Peyer's patch (tissue), 4 donors: ENCODE measurements around the gene EPS15.

Source experiments
- POLR2A ChIP-seq, 2 donors: fragments of 450-650 bp; IDR thresholded peaks; one replicate each; pipeline ENCODE4 v1.5.1; 2017; ENCODE audit warnings: antibody characterized with exemption in 2 of 2, mild to moderate bottlenecking in 2 of 2, moderate library complexity in 2 of 2
- TF ChIP-seq, protein P1 (sequence below), 6 experiments: fragments of 450-650 bp in 4 of 6; fragments of 200-600 bp in 2 of 6; sonication (generic) in 1 of 6; IDR thresholded peaks; one replicate each; pipeline ENCODE4 v1.5.1; 2017 to 2019; ENCODE audit warnings: antibody characterized with exemption in 6 of 6, mild to moderate bottlenecking in 3 of 6, moderate library complexity in 1 of 6

DNA sequence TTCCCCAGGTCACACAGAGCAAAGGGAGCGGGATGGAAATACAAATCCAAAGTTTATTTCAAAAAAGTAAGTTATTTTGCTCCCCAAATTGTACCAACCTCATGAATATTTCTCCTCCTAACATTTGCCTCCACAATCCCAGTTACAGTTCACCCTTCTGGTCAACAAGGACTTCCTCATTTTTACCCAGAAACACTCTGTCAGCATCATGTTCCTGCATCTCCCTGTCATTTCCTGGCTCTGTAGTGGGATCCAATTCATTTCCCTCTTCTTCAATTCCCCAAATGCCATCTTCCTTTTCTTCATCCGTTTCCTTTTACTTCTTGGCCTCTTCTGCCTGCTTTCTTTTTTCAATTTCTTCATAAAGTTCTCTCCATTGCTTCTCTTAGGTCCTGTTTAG, 32.0 kb upstream of the EPS15 start:
- TF ChIP-seq, protein P1, sequence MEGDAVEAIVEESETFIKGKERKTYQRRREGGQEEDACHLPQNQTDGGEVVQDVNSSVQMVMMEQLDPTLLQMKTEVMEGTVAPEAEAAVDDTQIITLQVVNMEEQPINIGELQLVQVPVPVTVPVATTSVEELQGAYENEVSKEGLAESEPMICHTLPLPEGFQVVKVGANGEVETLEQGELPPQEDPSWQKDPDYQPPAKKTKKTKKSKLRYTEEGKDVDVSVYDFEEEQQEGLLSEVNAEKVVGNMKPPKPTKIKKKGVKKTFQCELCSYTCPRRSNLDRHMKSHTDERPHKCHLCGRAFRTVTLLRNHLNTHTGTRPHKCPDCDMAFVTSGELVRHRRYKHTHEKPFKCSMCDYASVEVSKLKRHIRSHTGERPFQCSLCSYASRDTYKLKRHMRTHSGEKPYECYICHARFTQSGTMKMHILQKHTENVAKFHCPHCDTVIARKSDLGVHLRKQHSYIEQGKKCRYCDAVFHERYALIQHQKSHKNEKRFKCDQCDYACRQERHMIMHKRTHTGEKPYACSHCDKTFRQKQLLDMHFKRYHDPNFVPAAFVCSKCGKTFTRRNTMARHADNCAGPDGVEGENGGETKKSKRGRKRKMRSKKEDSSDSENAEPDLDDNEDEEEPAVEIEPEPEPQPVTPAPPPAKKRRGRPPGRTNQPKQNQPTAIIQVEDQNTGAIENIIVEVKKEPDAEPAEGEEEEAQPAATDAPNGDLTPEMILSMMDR (IDR thresholded peaks at IDR 0.05) = no peak
- no peak for TF ChIP-seq POLR2A (IDR thresholded peaks at IDR 0.05)
